Subcutaneous abdominal adipose tissue (tissue), 5 donors: ENCODE measurements around the gene CRHBP.

Experiments used
- H3K27ac ChIP-seq: one replicate; pipeline ENCODE4 v1.7.0; 2013; ENCODE audit warnings: low read depth, mild to moderate bottlenecking, inconsistent platforms, low read length, moderate library complexity
- H3K27me3 ChIP-seq, 5 donors: one replicate each; pipeline ENCODE4 v1.7.0; 2013; ENCODE audit warnings: low read length in 5 of 5, inconsistent platforms in 1 of 5; ENCODE audit not compliant: control insufficient read depth in 5 of 5, insufficient read depth in 4 of 5
- H3K36me3 ChIP-seq, 5 donors: one replicate each; pipeline ENCODE4 v1.7.0; 2013; ENCODE audit warnings: low read length in 5 of 5; ENCODE audit not compliant: control insufficient read depth in 5 of 5, insufficient read depth in 5 of 5
- H3K4me1 ChIP-seq, 5 donors: one replicate each; pipeline ENCODE4 v1.7.0; 2013; ENCODE audit warnings: low read length in 5 of 5, mild to moderate bottlenecking in 3 of 5, moderate library complexity in 1 of 5; ENCODE audit not compliant: control insufficient read depth in 5 of 5, insufficient read depth in 5 of 5
- H3K4me3 ChIP-seq, 5 donors: one replicate each; pipeline ENCODE4 v1.7.0; 2013; ENCODE audit warnings: low read length in 5 of 5, low read depth in 1 of 5
- H3K9ac ChIP-seq, 5 donors: one replicate each; pipeline ENCODE4 v1.7.0; 2013; ENCODE audit warnings: low read length in 5 of 5, mild to moderate bottlenecking in 4 of 5, moderate library complexity in 3 of 5
- H3K9me3 ChIP-seq, 5 donors: one replicate each; pipeline ENCODE4 v1.7.0; 2013; ENCODE audit warnings: low read length in 5 of 5; ENCODE audit not compliant: control insufficient read depth in 5 of 5
- donor health status: healthy.
- donor health status: healthy.
- donor health status: healthy.
- donor health status: healthy.
- donor health status: healthy.

The CRHBP gene

GRCh38 chr5:77010243-77010642 lies 57.4 kb downstream of the CRHBP start:
- H3K27me3 ChIP-seq = peaks cover 0 to 3% (median 0%) of the 10 kb centered on the region in 5 donors
- no peaks in the 10 kb centered on the region for H3K9me3 ChIP-seq
- H3K4me3 ChIP-seq = no peak overlapping the region
- no peak overlapping the region for H3K27ac ChIP-seq
- no peaks in the 10 kb centered on the region for H3K4me1 ChIP-seq
- no peak overlapping the region for H3K9ac ChIP-seq
- no peaks in the 10 kb centered on the region for H3K36me3 ChIP-seq

GRCh38 chr5:77011498-77011897 lies 58.7 kb downstream of the CRHBP start:
- no peak overlapping the region for H3K9ac ChIP-seq
- no peak overlapping the region for H3K4me3 ChIP-seq
- H3K9me3 ChIP-seq = no peaks in the 10 kb centered on the region
- peaks cover 0 to 3% (median 0%) of the 10 kb centered on the region in 5 donors for H3K27me3 ChIP-seq
- H3K4me1 ChIP-seq = no peaks in the 10 kb centered on the region
- H3K27ac ChIP-seq = no peak overlapping the region
- H3K36me3 ChIP-seq = no peaks in the 10 kb centered on the region

GRCh38 chr5:77012601-77013000 lies 59.8 kb downstream of the CRHBP start:
- Histone ChIP-seq H3K9ac (no peak overlapping the region), H3K36me3 (no peaks in the 10 kb centered on the region), H3K9me3 (no peaks in the 10 kb centered on the region), H3K27ac (no peak overlapping the region), H3K4me3 (no peak overlapping the region), H3K27me3 (peaks cover 0 to 3% (median 0%) of the 10 kb centered on the region in 5 donors), H3K4me1 (no peaks in the 10 kb centered on the region)

GRCh38 chr5:77015938-77016569 lies 63.2 kb downstream of the CRHBP start:
- Histone ChIP-seq H3K4me1 (no peaks in the 10 kb centered on the region), H3K9ac (no peak overlapping the region), H3K27me3 (no peaks in the 10 kb centered on the region), H3K27ac (no peak overlapping the region), H3K4me3 (no peak overlapping the region), H3K36me3 (no peaks in the 10 kb centered on the region), H3K9me3 (no peaks in the 10 kb centered on the region)

- Histone ChIP-seq H3K4me1 (no peaks in the 10 kb centered on the region), H3K27ac (no peak overlapping the region), H3K27me3 (no peaks in the 10 kb centered on the region), H3K4me3 (no peak overlapping the region), H3K9ac (no peak overlapping the region), H3K36me3 (no peaks in the 10 kb centered on the region), H3K9me3 (no peaks in the 10 kb centered on the region)
Observed at GRCh38 chr5:77016962-77017361, 64.1 kb downstream of the CRHBP start.

- no peaks in the 10 kb centered on the region for H3K4me1 ChIP-seq
- H3K9me3 ChIP-seq = no peaks in the 10 kb centered on the region
- no peaks in the 10 kb centered on the region for H3K27me3 ChIP-seq
- no peaks in the 10 kb centered on the region for H3K36me3 ChIP-seq
- no peak overlapping the region for H3K27ac ChIP-seq
- H3K9ac ChIP-seq = no peak overlapping the region
- no peak overlapping the region for H3K4me3 ChIP-seq
Observed at GRCh38 chr5:77017668-77018067, 64.8 kb downstream of the CRHBP start.
